K562 (cell line): ENCODE data around the gene BHLHE40. TPM values are rescaled to one million over a fixed set of nuclear protein-coding genes. Genes with fewer than 3 reads are reported as not detected.

Source experiments
- AFF1 ChIP-seq, 2 experiments: fragments of 450-650 bp; IDR thresholded peaks; 2 replicates each; pipeline ENCODE4 v1.6.1; 2018; ENCODE audit warnings: mild to moderate bottlenecking in 2 of 2, low read depth in 1 of 2; ENCODE audit not compliant: partially characterized antibody in 2 of 2
- CHD1 ChIP-seq: fragments of 200-600 bp; sonication (generic); IDR thresholded peaks from one replicate; pipeline ENCODE4 v1.6.1; 2012; ENCODE audit warnings: mild to moderate bottlenecking, moderate library complexity, low read length, inconsistent platforms
- CTCF ChIP-seq, 3 experiments: IDR thresholded peaks in 2 of 3; conservative IDR thresholded peaks in 1 of 3; 2 replicates each; pipeline ENCODE4 v1.5.1; 2011 to 2012; ENCODE audit warnings: low read length in 3 of 3, mild to moderate bottlenecking in 3 of 3, control low read depth in 2 of 3, improper control_type of control experiment in 1 of 3, inconsistent platforms in 1 of 3, low read depth in 1 of 3, mixed read lengths in 1 of 3, moderate library complexity in 1 of 3; ENCODE audit not compliant: insufficient read depth in 2 of 3
- EP400 ChIP-seq: fragments of 450-650 bp; IDR thresholded peaks from 2 replicates; pipeline ENCODE4 v1.6.1; 2017; ENCODE audit warnings: antibody characterized with exemption, mild to moderate bottlenecking, moderate library complexity
- FOSL1 ChIP-seq: fragments of 200-800 bp; sonication (Bioruptor generic); conservative IDR thresholded peaks from 2 replicates; pipeline ENCODE4 v1.6.1; 2016; ENCODE audit warnings: missing genetic modification characterization, missing compliant biosample characterization
- FUS ChIP-seq: fragments of 200-400 bp; formaldehyde crosslinking; optimal IDR thresholded peaks from 2 replicates; pipeline ENCODE3; 2017; ENCODE audit warnings: low read depth, low read length
- HNRNPK ChIP-seq: fragments of 200-400 bp; formaldehyde crosslinking; IDR thresholded peaks from one replicate; pipeline ENCODE4 v1.6.1; 2018; ENCODE audit warnings: mild to moderate bottlenecking, low read depth, low read length; ENCODE audit not compliant: poor library complexity, severe bottlenecking
- LARP7 ChIP-seq: fragments of 450-650 bp; IDR thresholded peaks from 2 replicates; pipeline ENCODE4 v1.6.1; 2016
- MCM7 ChIP-seq, 2 experiments: fragments of 450-650 bp; IDR thresholded peaks; 2 replicates each; pipeline ENCODE4 v1.6.1; 2016 to 2018
- MYBL2 ChIP-seq, 2 experiments: fragments of 450-650 bp in 1 of 2; sonication (generic) in 1 of 2; formaldehyde crosslinking in 1 of 2; IDR thresholded peaks; 2 replicates each; pipeline versions ENCODE4 v1.6.1 to v1.8.1; 2017 to 2022; ENCODE audit warnings: borderline replicate concordance in 1 of 2, inconsistent platforms in 1 of 2, low read depth in 1 of 2, mild to moderate bottlenecking in 1 of 2, missing genetic modification reagents in 1 of 2, moderate library complexity in 1 of 2
- NR1H2 ChIP-seq: sonication (generic); formaldehyde crosslinking; IDR thresholded peaks from 2 replicates; pipeline ENCODE4 v1.4.0; 2020; ENCODE audit warnings: mild to moderate bottlenecking, missing genetic modification reagents
- NRF1 ChIP-seq, 2 experiments: fragments of 450-650 bp; IDR thresholded peaks in 1 of 2; conservative IDR thresholded peaks in 1 of 2; 2 replicates each; pipeline ENCODE4 v1.6.1; 2014; ENCODE audit warnings: mild to moderate bottlenecking in 2 of 2
- SP1 ChIP-seq: sonication (generic); formaldehyde crosslinking; IDR thresholded peaks from 2 replicates; pipeline ENCODE4 v1.8.1; 2022; ENCODE audit warnings: mild to moderate bottlenecking, missing genetic modification reagents
- ZNF583 ChIP-seq: fragments of 250-450 bp; sonication (Bioruptor Pico); IDR thresholded peaks from 2 replicates; pipeline ENCODE4 v1.4.0; 2020
- ZNF609 ChIP-seq: sonication (generic); formaldehyde crosslinking; IDR thresholded peaks from 2 replicates; pipeline ENCODE4 v1.8.1; 2023; ENCODE audit warnings: missing genetic modification reagents, mild to moderate bottlenecking, borderline replicate concordance
- polyA plus RNA-seq, 8 experiments: library from polyadenylated mRNA; depleted of rRNA in 4 of 8; stranded (reverse) in 5 of 8; unstranded in 3 of 8; fragments of >200 nt; fragmentation: Nextera tagmentation in 2 of 8; fragmentation: Illumina TruSeq in 1 of 8; extraction: Ambion mirVana in 2 of 8; extraction: Trizol in 1 of 8; gene quantifications; 2 replicates each; pipeline versions ENCODE4 v1.2.1 to v1.2.3, GENCODE V29; 2011 to 2014; ENCODE audit warnings: inconsistent platforms in 1 of 8, missing spikeins in 1 of 8
- total RNA-seq, 7 experiments: library from RNA; depleted of rRNA in 6 of 7; stranded (reverse); fragments of >200 nt in 6 of 7; fragmentation: Illumina TruSeq in 2 of 7; extraction: Trizol in 2 of 7; gene quantifications; 2 replicates each; pipeline versions ENCODE4 v1.2.1 to v1.2.3, GENCODE V29; 2011 to 2021; ENCODE audit warnings: low replicate concordance in 1 of 7

The BHLHE40 gene
- total and polyA plus RNA-seq, 9 of the 15 experiments (the other 6 are each of a cell fraction or from before 2014, with no cell fraction given), result 12.0 to 83.9 (median 31.4) TPM

GRCh38 chr3:4977001-4977852 lies 2.0 kb upstream of the BHLHE40 start (continued):
- TF ChIP-seq AFF1 (IDR thresholded peaks at IDR 0.05; ENCODE audit: low read depth in 1 of 2, partially characterized antibody in 2 of 2), result peak; percentile 38 to 52
- no peak for TF ChIP-seq EP400
- peak; percentile 55 for TF ChIP-seq CHD1
- 0 out of 2 replicates have a peak, but pooled peaks have one; percentile 45 for TF ChIP-seq NR1H2 (CRISPR knock-in tag)
- peak in 2 of 3 experiments; percentile 43; a peak in 5 of 6 replicates for TF ChIP-seq CTCF (IDR thresholded peaks at IDR 0.05 in 2 of 3, conservative IDR thresholded peaks at IDR 0.05 in 1 of 3; ENCODE audit: insufficient read depth in 2 of 3, low read depth in 1 of 3, low read length in 3 of 3)
- TF ChIP-seq HNRNPK, result no peak
- TF ChIP-seq LARP7, result no peak
- TF ChIP-seq FUS, result no peak
- TF ChIP-seq MCM7 (IDR thresholded peaks at IDR 0.05), result no peak
- TF ChIP-seq FOSL1 (tag), result no peak
- TF ChIP-seq SP1 (CRISPR knock-in tag), result no peak
- TF ChIP-seq NRF1 (conservative IDR thresholded peaks at IDR 0.05 in 1 of 2, IDR thresholded peaks at IDR 0.05 in 1 of 2), result peak in 1 of 2 experiments; percentile 10; a peak in 1 of 4 replicates
- TF ChIP-seq ZNF609 (CRISPR knock-in tag), result 0 out of 2 replicates have a peak, but pooled peaks have one; percentile 52
- TF ChIP-seq MYBL2 (IDR thresholded peaks at IDR 0.05; ENCODE audit: low read depth), result no peak
- no peak for TF ChIP-seq MYBL2 (CRISPR knock-in tag; IDR thresholded peaks at IDR 0.05; ENCODE audit: borderline replicate concordance)
- 0 out of 2 replicates have a peak, but pooled peaks have one; percentile 68 for TF ChIP-seq ZNF583 (CRISPR knock-in tag)
